NCI-H1048 (cell line): ENCODE results near the gene PHF21A.
"Not testable (repeated sequence)": the region's sequence is repeated elsewhere in the genome, so short reads cannot be mapped to it uniquely, and the experiment has no call there.

Experiments used
- DNase-seq: peaks from one replicate; lab custom pipeline; 2025; lab: John Stamatoyannopoulos, UW

Gene PHF21A

GRCh38 chr11:45982656-45983470 lies 138.4 kb downstream of the PHF21A start:
- DNase-seq, result no peak

GRCh38 chr11:45981826-45982225 lies 139.4 kb downstream of the PHF21A start:
- DNase-seq, result not testable (repeated sequence)

- DNase-seq, result no peak
Measured at GRCh38 chr11:45974806-45975205, 146.4 kb downstream of the PHF21A start.

GRCh38 chr11:45973601-45974000 lies 147.7 kb downstream of the PHF21A start:
- no peak for DNase-seq

GRCh38 chr11:45968901-45969300 lies 152.4 kb downstream of the PHF21A start:
- no peak for DNase-seq

- DNase-seq, result no peak
Measured at GRCh38 chr11:45967506-45967905, 153.7 kb downstream of the PHF21A start.

- peak; percentile 39 for DNase-seq
Measured at GRCh38 chr11:45964911-45965389, 156.3 kb downstream of the PHF21A start.

- no peak for DNase-seq
Measured at GRCh38 chr11:45961751-45962240, 159.5 kb downstream of the PHF21A start.

GRCh38 chr11:45960387-45961095 lies 160.7 kb downstream of the PHF21A start:
- DNase-seq, result no peak

GRCh38 chr11:45959851-45960250 lies 161.4 kb downstream of the PHF21A start:
- DNase-seq, result no peak

GRCh38 chr11:45949992-45950407 lies 171.3 kb downstream of the PHF21A start:
- DNase-seq, result no peak

GRCh38 chr11:45948356-45948755 lies 172.9 kb downstream of the PHF21A start:
- no peak for DNase-seq

- DNase-seq, result no peak
Measured at GRCh38 chr11:45947885-45948284, 173.4 kb downstream of the PHF21A start.

GRCh38 chr11:45945397-45945999 lies 175.8 kb downstream of the PHF21A start:
- no peak for DNase-seq

GRCh38 chr11:45942381-45942780 lies 178.9 kb downstream of the PHF21A start:
- DNase-seq, result no peak

GRCh38 chr11:45941285-45941684 lies 180.0 kb downstream of the PHF21A start:
- DNase-seq, result no peak

GRCh38 chr11:45939836-45940235 lies 181.4 kb downstream of the PHF21A start:
- DNase-seq, result no peak

GRCh38 chr11:45937916-45938315 lies 183.3 kb downstream of the PHF21A start:
- no peak for DNase-seq

- no peak for DNase-seq
Measured at GRCh38 chr11:45936511-45937054, 184.7 kb downstream of the PHF21A start.

GRCh38 chr11:45935349-45936064 lies 185.7 kb downstream of the PHF21A start:
- no peak for DNase-seq

GRCh38 chr11:45934580-45935318 lies 186.5 kb downstream of the PHF21A start:
- no peak for DNase-seq
